Stimulated activated naive CD4-positive, alpha-beta T cell treated with Interleukin-2 at 50 U/mL for 16 hours (primary cell): ENCODE measurements around the gene CHST2.

Experiments used
- DNase-seq: peaks from one replicate; lab custom pipeline; 2025; lab: John Stamatoyannopoulos, UW

The CHST2 gene

GRCh38 chr3:143134471-143134870 is 14.9 kb downstream of the CHST2 start:
- no peak for DNase-seq

- no peak for DNase-seq
These were observed 15.6 kb downstream of the CHST2 start for GRCh38 chr3:143135150-143135549.

- DNase-seq, result no peak
These were observed 18.0 kb downstream of the CHST2 start for GRCh38 chr3:143137435-143138036.

- DNase-seq, result no peak
These were observed 19.4 kb downstream of the CHST2 start for GRCh38 chr3:143138953-143139352.

GRCh38 chr3:143139762-143140161 is 20.2 kb downstream of the CHST2 start:
- DNase-seq, result no peak

GRCh38 chr3:143140550-143140949 is 21.0 kb downstream of the CHST2 start:
- no peak for DNase-seq

- DNase-seq, result no peak
These were observed 22.8 kb downstream of the CHST2 start for GRCh38 chr3:143142354-143142753.

GRCh38 chr3:143145906-143146305 is 26.3 kb downstream of the CHST2 start:
- no peak for DNase-seq

- DNase-seq, result no peak
These were observed 27.1 kb downstream of the CHST2 start for GRCh38 chr3:143146486-143147274.

- no peak for DNase-seq
These were observed 28.1 kb downstream of the CHST2 start for GRCh38 chr3:143147707-143148106.

GRCh38 chr3:143150071-143150470 is 30.5 kb downstream of the CHST2 start:
- no peak for DNase-seq

- no peak for DNase-seq
These were observed 31.6 kb downstream of the CHST2 start for GRCh38 chr3:143151004-143151731.

GRCh38 chr3:143152043-143152442 is 32.5 kb downstream of the CHST2 start:
- DNase-seq, result no peak

- DNase-seq, result no peak
These were observed 36.2 kb downstream of the CHST2 start for GRCh38 chr3:143155756-143156155.

- DNase-seq, result no peak
These were observed 38.7 kb downstream of the CHST2 start for GRCh38 chr3:143158014-143158988.

GRCh38 chr3:143160437-143160836 is 40.9 kb downstream of the CHST2 start:
- DNase-seq, result no peak

- DNase-seq, result no peak
These were observed 44.1 kb downstream of the CHST2 start for GRCh38 chr3:143163562-143164100.

GRCh38 chr3:143165211-143165610 is 45.6 kb downstream of the CHST2 start:
- no peak for DNase-seq

- peak; percentile 2 for DNase-seq
These were observed 46.2 kb downstream of the CHST2 start for GRCh38 chr3:143165612-143166285.

GRCh38 chr3:143166376-143166775 is 46.8 kb downstream of the CHST2 start:
- DNase-seq, result no peak
